Superior temporal gyrus (tissue), 1 donor: ENCODE data around the gene MVB12B.
A peak's percentile ranks its signal among the peaks of the same experiment; 100 is the strongest.

ENCODE experiments used
- DNase-seq: peaks from one replicate; pipeline ENCODE4 v3.0.0-alpha.2; 2016; ENCODE audit errors: extremely low spot score

The MVB12B gene

GRCh38 chr9:126429190-126429589 lies 102.6 kb downstream of the MVB12B start:
- no peak for DNase-seq

GRCh38 chr9:126430124-126430523 lies 103.5 kb downstream of the MVB12B start:
- no peak for DNase-seq

DNA sequence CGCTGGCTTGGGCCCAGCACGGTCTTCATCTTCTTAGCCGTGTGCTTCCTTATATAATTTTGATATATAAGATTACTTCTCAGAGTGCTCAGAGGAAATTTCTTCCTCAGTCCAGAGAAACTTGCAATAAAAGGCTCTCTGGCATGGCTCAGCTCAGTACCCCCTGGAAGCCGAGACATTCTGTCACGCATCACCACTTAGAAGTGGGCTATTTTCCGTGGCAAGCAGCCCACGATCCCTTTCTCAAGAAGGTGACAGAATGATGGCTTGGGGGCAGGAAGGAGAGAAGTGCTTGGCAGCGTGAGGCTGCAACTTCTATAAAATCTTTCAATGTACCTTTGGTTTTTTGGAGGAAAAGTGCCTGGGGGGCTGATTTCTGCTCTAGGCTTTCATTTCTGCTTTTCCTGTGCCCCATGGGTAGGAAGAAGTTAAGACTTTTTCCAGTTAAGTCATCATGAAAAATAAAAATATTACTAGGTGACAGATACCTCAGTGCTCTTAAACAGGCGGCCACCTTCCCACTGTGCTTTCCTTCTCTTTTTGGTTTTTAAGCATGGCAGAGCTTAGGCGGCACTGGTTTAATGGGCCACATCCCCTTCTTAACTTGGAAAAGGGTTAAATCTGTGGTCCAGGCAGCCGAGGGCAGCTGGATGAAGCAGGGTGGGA lies 104.6 kb downstream of the MVB12B start:
- no peak for DNase-seq

- no peak for DNase-seq
Measured at GRCh38 chr9:126432659-126433058, 106.0 kb downstream of the MVB12B start.

- peak; percentile 40 for DNase-seq
Measured at GRCh38 chr9:126435105-126435504, 108.5 kb downstream of the MVB12B start.

DNA sequence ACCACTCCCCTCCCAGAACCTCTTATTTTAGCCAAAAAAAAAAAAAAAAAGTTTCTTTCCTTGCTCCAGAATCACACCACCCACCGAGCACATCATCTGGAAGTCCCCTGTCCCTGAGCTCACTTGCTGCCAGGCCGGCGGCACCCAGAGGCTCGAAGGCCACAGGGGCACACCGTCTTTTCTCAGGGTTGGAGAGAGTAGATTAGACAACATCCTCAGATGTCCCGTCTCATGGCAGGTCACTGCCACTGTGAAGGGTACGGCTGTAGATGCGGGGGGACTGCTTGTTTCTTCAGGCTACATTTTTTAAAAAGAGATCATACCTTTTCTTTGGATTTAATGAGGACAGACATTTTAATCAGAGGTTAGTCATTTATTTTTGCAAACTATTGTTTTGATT lies 109.0 kb downstream of the MVB12B start:
- no peak for DNase-seq

DNA sequence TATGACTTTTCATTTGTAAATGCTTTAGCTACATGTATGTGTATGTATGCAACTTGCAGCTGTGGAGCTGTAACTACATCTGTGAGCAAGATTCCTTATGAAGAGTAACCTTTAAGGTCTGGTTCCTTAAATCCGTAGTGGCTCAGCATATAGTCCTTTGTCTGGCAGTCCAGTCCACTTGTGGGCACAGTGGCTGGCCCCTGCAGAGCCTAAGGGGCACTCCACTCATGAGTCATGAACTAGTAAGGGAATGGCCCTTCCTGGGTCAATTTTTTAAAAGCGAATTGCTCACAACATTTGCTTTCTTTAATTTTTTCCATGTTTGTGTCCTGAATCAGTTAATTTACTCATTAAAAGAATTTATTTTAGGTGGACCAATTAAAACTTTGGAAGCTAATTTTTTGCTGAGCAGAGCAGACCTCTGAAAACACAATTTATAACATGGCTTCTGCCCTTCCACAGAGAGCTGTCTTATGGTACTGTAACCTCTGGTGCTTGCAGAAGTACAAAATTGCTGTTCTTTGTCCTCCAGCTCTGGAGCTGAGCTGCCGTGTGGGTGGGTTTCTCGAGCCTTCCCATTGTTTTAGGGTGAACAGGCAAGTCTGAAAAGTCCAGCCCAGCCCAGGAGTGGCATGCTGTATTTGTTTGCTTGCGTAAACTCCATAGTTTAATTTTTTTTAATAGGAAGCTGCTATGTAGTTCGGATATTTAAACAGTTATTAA lies 110.1 kb downstream of the MVB12B start:
- DNase-seq, result peak; percentile 44

- no peak for DNase-seq
Measured at GRCh38 chr9:126437268-126437666, 110.6 kb downstream of the MVB12B start.

GRCh38 chr9:126437701-126438100 lies 111.1 kb downstream of the MVB12B start:
- peak; percentile 69 for DNase-seq

- no peak for DNase-seq
Measured at GRCh38 chr9:126438741-126439401, 112.2 kb downstream of the MVB12B start.

- peak; percentile 62 for DNase-seq
Measured at GRCh38 chr9:126439402-126439765, 112.8 kb downstream of the MVB12B start.

DNA sequence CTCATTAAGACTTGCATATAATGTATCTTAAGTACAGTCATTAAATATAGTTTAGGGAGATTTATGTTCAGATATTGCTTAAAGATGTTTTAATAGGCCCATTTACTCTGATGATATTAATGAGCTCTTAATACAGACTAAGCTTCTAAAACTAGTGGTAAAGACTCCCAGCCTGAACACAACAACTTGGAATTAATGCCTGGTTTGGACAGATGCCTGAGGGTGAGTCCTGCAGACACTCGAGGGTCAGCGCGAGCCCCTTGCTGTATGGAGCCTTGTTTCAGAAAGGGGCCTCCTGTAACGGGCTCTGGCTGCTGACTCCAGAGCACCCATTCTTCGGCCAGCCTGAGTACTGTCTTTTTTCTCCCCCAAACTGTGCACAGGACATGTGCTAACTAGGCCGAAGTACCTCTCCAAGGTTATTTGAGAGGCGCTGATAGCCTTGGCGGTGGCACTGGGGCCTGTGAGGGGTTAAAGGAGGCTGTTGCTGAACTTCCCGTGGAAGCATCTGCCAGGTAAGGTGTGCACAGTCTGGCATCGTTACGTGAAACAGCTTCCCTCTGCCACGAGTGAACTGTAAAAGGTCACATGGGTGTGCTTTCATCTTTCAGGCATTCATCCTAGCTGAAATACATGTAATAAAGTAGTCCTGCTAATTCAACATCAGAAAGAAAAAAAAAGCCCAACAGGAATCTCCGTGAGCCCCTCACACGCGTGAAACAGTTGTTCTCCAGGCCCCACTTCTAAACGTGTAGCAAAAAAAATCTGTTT lies 113.4 kb downstream of the MVB12B start:
- no peak for DNase-seq

- DNase-seq, result peak; percentile 88
Measured at GRCh38 chr9:126440940-126441339, 114.3 kb downstream of the MVB12B start.

GRCh38 chr9:126442636-126443035 lies 116.0 kb downstream of the MVB12B start:
- no peak for DNase-seq

DNA sequence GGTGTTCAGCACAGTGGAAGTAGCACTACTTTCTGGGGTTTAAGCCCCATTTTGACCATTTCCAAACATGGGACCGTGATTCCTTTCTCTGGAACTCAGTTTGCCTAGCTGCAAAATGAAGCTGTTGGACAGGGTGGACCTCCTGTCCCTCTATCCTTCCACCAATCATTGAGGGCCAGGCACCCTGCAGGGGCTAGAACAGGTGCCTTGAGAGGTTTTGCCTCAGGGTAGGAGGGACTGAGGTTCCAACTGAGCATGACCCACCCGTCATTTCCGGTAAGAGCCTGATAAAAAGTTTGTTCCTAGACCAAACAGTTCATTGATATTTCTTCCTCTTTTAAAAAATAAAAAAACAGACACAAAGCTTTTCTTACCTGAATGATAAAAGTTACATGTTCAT lies 116.5 kb downstream of the MVB12B start:
- no peak for DNase-seq

- DNase-seq, result no peak
Measured at GRCh38 chr9:126448136-126448535, 121.5 kb downstream of the MVB12B start.

GRCh38 chr9:126448865-126449577 lies 122.4 kb downstream of the MVB12B start:
- no peak for DNase-seq

DNA sequence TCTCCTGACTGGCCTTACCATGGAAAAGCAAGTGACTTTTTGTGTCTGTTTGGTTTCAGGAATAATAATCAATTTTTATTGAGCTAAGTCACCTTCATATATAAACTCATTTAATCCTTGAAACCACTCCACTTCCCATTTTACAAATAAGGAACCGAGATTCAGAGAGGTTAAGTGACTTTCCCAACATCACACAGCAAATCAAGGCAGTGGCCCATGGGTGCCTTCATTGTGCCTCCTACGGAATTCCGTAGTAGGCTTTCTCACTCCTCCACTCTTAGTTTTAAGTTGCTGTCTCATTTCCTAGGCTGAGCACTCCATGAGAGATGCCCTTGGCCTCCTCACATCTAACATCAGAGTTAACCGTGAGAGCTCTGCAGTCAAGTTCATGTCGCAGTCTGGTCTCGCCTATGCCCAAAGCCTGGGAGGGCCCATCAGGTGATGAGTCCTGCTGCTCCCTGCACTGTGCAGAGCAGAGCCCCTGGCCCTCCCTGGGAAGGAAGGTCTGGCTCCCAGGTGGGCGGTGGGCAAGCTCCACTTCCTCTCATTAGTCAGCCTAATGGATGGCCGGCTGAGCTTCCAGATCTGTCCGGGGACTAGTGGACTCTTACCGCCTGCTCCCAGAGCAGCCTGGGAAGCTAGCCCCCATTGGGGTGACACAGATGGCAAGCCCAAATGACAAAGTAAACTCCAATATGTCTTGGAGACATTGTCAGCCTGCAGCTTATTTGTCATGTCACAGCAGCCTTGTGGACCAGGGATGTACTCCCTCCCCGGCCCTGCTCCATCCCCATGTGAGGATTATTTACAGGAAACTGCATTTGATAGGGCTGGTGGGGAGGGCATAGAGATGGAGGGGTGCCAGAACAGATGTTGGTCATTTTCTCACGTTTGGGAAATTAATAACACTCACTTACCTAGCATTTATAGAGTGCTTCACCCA lies 123.4 kb downstream of the MVB12B start:
- DNase-seq, result no peak

- no peak for DNase-seq
Measured at GRCh38 chr9:126450668-126451205, 124.1 kb downstream of the MVB12B start.

DNA sequence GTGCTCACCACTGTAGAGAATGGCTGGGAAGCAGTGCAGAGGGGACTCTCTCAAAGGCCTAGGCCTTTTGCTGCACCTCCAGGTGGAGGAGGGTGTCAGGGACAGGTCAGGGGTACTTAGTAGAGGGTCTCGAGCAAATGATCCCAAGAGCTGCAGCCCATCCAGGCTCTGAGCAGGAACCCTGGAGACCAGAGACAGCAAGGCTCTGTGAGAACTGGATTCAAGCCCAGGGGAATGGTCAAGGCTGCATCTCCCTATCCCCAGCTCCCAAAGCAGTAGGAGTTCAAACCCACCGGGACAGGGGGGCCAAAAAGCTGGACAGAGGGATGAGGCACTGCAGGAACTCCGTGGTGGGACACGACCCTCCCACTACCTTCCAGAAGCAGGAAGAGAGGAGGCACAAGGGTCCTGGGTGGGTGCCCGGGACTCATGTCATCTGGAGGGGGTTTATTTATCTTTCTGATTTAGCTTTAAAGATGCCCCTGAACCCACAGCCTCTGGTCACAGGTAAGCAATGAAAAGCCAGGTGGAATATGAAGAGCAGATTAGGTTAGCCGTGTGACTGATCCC lies 124.8 kb downstream of the MVB12B start:
- no peak for DNase-seq
